ENCODE measurements around the gene C4B.
"Not testable (repeated sequence)": the region's sequence is repeated elsewhere in the genome, so short reads cannot be mapped to it uniquely, and the experiment has no call there.

C4B gene

DNA sequence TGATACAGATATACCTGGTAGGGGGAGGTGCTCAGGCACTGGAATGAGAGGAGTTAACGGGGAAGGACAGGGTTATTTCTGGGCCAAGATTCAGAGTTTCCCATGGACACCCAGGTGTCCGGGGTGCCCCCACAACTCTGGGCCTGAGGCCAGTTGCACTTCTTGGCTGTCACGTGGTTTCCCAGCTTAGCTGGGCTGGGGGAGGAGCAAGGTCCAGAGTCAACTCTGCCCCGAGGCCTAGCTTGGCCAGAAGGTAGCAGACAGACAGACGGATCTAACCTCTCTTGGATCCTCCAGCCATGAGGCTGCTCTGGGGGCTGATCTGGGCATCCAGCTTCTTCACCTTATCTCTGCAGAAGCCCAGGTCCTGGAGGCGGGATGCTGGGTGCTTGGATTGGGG is at the start of gene C4B:
Gene C4B (plus strand): TSS at position 249 of the 400 bp plus-strand sequence. CDS start 51 bp downstream, at position 300.
- DNase-seq (ENCODE audit: low spot score): not testable (repeated sequence)

DNA sequence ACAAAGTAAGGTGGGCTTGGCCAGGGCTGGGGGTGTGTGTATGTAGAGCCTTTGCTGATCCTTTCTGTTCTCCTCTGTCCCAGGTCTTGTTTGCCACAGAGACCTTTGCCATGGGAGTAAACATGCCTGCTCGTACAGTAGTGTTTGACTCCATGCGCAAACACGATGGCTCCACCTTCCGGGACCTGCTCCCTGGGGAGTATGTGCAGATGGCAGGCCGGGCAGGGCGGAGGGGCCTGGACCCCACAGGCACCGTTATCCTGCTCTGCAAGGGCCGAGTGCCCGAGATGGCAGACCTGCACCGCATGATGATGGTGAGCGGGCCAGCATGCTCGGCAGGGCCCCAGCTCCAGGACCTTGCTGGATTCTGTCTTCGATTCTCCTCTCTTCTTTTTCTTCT is 48.9 kb upstream of the C4B start:
- DNase-seq (ENCODE audit: low spot score): no peak

DNA sequence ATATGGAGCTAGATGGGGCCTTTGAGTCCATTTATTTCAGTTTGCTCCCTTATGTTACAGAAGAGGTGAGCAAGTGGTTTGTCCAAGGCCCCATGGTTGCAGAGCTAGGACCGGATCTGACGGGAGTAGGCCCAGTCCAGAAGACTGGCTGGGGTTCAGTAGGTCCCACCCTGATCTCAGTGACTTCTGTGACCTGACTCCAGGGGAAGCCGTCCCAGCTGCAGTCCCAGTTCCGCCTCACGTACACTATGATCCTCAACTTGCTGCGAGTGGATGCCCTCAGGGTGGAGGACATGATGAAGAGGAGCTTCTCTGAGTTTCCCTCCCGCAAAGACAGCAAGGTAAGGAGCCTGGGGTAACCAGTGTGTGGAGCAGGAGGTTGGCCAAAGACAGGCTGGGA is 48.1 kb upstream of the C4B start:
- DNase-seq (ENCODE audit: low spot score): no peak

DNA sequence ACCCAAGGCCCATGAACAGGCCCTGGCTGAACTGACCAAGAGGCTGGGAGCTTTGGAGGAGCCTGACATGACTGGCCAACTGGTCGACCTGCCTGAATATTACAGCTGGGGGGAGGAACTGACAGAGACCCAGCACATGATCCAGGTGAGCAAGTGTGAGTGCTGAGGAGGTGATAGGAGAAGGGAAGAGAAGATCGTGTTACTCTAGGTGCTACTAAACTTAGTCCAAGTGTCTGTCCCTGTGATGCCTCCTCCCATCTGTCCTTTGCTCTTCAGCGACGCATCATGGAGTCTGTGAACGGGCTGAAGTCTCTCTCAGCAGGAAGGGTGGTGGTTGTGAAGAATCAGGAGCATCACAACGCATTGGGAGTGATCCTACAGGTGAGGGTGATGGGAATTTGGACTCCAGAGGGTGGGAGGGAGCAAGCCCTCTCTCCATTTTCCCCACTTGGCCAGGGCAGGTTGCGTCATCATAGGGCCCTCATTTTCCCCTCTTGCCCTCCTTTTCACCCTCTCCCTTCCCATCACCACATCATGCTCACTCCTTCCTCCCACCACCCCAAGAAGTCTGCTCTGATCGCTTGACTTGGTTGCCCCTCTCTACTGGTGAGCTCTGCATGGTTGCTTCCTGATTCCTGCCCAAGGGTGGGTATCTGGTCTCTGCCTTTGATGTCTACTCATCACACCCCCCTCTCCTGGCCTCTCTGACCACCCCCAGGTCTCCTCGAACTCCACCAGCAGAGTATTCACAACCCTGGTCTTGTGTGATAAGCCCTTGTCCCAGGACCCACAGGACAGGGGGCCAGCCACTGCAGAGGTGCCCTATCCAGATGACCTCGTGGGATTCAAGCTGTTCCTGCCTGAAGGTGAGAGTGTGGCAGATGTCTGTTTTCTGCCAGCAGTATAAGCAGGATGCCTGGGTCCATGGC is 47.3 kb upstream of the C4B start:
- DNase-seq (ENCODE audit: low spot score): no peak

DNA sequence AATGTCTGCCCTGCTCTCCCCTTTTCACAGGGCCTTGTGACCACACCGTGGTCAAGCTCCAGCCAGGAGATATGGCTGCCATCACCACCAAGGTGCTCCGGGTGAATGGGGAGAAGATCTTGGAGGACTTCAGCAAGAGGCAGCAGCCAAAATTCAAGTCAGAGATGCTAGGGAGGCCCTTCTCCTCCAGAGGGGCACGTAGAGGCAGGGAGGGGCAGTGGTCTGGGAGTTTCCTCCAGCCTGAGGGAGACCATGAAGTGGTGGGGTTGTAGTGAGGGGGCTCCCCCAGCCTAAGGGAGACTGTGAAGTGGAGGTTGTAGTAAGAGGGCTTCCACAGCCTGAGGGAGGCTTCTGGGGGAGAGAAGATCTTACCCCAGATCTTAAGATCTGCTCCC is 46.7 kb upstream of the C4B start:
- no peak for DNase-seq (ENCODE audit: low spot score)

DNA sequence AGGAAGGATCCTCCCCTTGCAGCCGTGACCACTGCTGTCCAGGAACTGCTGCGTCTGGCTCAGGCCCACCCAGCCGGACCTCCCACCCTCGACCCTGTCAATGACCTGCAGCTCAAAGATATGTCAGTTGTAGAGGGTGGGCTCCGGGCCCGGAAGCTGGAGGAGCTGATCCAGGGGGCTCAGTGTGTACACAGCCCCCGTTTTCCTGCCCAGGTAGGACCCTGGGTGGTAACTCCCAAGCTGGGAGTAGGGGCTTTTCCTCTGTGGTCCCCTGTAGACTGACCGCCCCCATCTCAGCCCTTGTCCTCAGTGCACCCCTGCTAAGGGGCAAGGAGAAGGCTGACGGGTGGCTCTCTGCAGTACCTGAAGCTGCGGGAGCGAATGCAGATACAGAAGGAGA is 46.3 kb upstream of the C4B start:
- DNase-seq (ENCODE audit: low spot score): no peak

DNA sequence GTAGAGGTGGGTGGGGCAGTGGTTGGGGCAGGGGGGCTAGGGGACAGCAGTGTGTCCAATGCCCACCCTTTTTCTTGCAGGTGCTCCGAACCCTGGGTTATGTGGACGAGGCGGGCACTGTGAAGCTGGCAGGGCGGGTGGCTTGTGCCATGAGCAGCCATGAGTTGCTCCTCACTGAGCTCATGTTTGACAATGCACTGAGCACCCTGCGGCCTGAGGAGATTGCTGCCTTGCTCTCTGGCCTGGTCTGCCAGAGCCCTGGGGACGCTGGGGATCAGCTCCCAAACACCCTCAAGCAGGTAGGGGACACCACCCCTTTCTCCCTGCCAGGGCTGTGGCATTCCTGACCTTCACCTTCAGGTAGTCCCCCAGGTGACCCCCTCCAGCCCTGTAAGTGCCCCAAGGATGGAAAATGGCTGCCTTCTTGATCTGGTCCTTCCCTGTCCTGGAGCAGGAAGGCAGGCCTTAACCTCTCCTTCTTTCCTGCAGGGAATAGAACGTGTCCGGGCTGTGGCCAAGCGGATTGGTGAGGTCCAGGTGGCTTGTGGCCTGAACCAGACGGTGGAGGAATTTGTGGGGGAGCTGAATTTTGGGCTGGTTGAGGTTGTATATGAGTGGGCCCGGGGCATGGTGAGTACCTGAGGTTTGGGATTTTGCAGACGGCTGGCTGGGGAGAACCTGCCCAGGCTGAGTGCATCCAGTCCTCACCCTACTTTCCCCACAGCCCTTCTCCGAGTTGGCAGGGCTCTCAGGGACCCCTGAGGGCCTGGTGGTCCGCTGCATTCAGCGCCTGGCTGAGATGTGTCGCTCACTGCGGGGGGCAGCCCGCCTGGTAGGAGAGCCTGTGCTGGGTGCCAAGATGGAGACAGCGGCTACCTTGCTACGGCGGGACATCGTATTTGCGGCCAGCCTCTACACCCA is 45.5 kb upstream of the C4B start:
- no peak for DNase-seq (ENCODE audit: low spot score)

DNA sequence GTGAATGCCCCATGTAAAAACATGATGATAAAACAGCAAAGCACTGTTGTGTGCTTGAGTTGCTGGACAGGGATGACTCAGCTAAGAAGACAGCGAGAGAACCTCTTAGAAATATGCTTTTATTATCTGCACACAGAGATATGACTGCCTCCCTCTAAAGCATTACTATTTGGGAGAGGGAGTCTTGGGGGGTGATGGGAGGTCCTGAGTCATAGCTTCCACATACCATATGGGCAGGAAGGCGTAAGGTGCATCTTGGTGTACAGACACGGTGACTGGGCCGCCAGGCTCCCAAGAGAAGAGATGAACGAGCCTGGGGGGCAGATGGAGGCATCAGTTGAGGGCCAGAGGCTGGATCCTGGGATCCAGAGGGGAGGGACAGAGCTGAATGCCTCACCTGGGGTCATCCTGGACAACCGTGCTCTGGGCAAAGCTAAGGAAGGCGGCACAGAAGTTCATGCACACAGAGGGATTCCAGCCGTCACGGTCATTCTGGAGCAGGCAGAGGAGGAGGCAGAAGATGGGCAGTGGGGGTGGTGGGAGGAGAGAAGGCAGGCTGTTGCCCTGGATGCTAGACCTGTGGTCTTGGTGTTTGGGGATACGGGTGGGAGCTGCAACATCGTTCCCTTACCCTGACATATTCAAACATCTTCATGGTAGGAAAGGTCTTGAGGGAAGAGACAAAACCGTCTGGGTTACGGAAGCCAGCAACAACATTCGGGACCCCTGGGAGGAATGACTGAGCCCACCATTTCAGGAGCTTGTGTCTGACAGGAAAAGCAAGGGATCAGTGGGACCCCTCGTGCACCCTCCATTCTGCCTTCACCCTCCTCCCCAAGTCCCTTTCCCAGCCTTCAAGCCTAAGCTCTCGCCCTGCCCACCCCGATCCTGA is 44.6 kb upstream of the C4B start:
- DNase-seq (ENCODE audit: low spot score): no peak

DNA sequence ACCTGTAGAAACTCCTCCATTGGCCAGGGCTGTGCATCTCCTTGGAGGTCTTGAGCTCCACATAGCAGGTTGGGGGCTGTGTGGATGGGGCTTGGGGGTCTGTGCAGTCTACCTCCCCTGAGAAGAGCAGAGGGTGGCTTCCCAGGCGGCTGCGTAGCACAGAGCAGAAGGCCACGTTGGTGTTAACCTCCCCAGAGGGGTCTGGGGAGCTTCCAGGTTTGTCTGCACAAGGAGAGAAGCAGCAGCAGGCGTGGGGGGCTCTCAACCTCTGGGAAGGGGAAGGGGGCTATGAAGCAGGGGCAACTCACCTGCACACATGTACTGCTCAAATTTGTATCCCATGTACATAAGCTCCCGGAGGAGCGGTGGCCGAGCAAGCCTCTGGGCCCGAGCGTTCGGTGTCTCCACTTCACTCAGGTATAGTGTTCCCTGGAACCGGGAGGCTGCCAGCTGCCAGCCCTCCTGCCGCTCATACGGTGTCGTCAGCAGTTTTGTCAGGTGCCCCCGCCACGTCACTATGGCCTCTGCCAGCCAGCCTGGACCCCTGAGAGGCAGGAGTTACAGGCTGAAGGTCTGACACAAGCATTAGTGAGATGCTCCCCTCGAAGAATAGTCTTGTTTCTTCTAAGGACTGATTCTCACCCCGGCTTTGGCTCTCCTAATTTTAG is 43.9 kb upstream of the C4B start:
- DNase-seq (ENCODE audit: low spot score): no peak

DNA sequence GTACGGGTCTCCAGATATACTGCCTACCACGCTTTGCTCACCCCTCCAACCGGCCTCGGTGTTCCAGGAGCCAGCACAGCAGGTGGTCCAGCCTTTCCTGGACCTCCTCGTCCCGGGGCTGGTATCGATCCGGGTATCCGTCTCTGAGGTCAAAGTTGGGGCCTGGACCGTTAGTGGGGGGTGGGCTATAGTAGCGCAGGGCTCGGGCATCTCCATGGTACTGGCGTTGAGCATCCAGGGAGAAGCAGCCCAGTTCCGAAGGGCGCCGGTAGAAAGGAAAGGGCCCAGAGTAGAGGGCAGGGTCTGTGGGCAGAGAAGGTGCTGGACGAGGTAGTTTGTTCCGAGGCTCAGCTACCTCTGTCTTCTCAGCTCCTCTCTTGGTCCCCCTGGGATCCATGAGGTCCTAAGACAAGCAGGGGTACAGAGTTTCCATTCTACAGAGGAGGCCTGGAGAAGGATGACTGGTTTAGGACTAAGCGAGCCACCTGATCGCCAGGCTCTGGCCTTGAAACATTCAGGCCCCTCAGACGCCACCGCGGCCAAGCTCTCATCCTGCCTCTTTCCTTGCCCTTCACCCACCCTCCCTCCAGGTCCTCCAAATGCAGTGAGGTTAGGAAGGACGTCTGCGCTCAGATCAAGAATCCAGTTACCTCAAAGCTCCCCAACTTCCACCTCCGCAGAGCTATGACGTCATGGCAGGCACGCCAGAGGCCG is 43.2 kb upstream of the C4B start:
- no peak for DNase-seq (ENCODE audit: low spot score)

DNA sequence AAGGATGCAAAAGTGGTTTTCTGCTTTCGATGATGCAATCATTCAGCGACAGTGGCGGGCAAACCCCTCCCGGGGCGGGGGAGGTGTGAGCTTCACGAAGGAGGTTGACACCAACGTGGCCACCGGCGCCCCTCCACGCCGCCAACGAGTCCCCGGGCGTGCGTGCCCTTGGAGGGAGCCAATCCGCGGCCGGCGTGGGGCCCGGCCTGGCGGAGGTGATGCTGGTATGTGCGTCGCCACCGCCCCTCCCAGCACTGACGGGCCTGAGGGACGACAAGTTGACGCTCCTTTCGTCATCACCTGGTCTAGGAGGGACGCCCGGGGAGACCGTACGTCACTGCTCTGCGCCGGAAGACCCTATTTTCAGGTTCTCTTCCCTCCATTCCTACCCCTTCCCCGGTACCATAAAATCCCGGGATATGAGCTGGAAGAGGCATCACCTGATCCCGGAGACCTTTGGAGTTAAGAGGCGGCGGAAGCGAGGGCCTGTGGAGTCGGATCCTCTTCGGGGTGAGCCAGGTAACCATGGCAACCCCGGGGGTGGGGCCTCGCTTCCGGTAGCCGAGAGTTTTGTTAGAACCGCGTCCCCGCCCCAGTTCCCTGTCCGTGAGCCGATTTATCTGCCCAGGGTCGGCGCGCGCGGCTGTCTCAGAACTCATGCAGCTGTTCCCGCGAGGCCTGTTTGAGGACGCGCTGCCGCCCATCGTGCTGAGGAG is 42.4 kb upstream of the C4B start, which contains the start of gene DXO:
Gene DXO (minus strand): TSS at position 146 of the 716 bp plus-strand sequence. CDS start 463 bp downstream, outside the sequence.
- peak; percentile 97 for DNase-seq (ENCODE audit: low spot score)

DNA sequence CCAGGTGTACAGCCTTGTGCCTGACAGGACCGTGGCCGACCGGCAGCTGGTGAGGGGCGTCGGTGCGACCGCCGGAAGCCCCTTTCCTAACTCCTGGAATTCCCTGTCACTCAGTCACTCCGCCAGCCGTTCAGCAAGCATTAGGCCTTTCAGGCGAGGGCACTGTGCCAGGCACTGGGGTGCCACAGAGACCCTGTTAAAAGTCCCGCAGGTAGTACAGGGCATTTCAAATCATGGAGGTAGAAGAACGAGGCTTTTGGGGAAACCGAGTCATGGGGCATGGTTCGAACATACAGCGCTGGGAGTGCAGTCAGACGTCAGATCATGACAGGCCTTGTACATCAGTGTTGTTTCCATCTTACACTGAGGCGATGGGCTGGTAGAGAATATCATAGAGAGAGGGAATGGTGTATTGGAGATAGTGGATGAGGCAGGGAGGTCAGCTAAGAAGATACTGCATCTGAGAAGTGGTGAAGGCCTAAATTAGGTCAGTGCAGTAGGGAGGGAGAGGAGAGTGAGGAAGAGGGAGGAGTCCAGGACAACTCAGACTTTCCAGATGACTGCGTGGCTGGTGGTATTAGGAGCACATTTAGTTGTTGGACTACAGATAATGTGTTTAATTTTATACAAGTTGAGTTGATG is 41.8 kb upstream of the C4B start:
- no peak for DNase-seq (ENCODE audit: low spot score)

DNA sequence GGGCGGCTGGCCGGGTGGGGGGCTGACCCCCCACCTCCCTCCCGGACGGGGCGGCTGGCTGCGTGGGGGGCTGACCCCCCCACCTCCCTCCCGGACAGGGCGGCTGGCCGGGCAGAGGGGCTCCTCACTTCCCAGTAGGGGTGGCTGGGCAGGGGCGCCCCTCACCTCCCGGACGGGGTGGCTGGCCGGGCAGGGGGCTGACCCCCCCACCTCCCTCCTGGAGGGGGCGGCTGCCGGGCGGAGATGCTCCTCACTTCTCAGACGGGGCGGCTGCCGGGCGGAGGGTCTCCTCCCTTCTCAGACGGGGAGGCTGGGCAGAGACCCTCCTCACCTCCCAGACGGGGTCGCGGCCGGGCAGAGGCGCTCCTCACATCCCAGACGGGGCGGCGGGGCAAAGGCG is 38.5 kb upstream of the C4B start:
- DNase-seq (ENCODE audit: low spot score): not testable (repeated sequence)

DNA sequence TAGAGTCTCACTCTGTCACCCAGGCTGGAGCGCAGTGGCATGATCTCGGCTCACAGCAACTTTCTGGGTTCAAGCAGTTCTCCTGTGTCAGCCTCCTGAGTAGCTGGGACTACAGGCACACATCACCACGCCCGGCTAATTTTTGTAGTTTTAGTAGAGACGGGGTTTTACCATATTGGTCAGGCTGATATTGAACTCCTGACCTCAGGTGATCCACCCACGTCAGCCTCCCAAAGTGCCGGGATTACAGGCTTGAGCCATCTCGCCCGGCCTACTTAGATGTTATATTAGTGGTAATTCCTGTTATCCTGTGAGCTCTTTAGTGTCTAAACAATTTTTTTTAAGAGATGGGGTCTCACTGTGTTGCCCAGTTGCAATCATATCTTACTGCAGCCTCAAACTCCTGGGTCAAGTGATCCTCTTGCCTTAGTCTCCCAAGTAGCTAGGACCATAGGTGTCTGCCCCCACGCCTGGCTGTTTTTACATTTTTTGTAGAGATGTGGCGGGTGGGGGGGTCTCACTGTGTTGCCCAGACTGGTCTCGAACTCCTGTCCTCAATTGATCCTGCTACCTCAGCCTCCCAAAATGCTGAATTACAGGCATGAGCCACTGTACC is 36.7 kb upstream of the C4B start:
- no peak for DNase-seq (ENCODE audit: low spot score)

DNA sequence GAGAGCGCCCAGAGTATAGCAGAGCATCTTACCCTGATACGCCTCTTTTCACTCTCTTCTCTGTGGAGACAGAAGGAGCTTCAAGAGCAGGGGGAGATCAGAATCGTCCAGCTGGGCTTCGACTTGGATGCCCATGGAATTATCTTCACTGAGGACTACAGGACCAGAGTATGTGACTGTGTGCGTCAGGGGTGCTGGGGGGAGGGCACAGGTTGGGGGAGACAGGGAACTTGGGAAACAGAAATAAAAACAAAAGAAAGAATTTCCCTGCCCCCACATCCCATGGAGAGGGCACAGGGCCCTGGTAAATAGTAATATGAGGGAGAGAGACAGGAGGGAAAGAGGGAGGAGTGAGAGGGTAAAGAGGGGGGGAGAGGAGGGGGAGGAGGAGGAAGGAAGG is 35.8 kb upstream of the C4B start:
- no peak for DNase-seq (ENCODE audit: low spot score)

DNA sequence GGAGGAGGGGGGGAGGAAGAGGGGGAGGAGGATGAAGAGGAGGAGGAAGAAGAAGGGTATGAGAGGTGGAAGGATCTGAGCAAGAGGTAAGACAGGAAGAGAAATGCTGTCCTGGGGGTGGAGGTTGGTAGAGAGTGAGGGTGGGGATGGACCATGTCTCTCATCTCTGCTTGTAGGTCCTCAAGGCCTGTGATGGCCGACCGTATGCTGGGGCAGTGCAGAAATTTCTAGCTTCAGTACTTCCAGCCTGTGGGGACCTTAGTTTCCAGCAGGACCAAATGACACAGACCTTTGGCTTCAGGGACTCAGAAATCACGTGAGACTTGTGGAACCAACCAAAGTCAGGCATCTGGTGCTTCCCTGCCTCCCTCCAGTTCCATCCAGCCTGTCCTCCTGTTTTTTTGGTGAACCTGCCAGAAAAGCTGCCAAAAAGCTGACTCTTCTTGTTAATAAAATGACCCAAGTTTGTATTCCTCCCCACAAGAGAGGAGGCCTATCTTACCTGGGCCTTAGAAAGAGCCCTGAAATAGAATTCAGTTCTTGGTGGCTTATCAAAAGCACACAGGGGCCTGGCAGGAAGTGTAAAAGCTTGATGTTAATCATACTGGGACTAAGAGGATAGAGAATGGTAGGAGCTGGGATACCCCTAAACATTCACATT is 35.2 kb upstream of the C4B start:
- DNase-seq (ENCODE audit: low spot score): no peak

DNA sequence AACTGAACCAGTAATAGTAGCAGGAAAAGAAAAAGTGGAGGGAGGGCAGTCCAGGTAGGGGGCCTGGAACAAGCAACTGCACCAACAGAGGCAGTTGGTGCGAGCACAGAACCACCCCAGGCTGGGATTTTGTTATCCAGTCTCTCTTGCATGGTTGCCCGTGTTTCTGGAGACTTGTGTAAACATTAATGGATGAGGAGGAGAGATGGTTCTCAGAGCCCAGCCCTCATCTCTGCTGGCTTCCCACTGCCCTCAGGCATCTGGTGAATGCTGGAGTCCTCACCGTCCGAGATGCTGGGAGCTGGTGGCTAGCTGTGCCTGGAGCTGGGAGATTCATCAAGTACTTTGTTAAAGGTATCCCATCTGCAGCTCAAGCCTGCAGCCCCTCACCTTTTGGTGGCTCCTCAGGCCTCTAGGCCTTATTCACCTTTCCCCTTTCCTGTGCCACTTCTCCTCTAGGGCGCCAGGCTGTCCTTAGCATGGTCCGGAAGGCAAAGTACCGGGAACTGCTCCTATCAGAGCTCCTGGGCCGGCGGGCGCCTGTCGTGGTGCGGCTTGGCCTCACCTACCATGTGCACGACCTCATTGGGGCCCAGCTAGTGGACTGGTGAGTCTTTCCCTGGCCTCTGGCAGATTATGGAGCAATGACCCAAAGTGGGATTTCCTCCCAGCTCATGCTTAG is 34.3 kb upstream of the C4B start:
- DNase-seq (ENCODE audit: low spot score): not testable (repeated sequence)

DNA sequence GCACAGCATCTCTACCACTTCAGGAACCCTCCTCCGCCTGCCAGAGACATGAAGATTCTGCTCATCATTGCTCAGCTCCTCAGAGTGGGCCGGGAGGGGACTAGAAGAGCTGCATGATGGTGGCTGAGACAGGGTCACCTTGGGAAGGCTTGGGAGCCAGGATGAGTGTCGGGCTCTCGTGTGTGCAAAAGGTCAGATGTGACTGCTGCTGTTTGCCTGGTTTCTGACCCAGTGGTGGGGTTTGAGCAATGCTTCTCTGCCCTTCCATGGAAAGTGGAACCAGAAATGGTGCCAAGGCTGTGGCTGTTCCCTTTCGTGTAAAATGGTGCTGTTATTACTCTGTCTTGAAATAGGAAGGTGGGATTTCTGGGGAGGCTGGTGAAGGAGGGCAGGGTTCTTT is 33.6 kb upstream of the C4B start:
- DNase-seq (ENCODE audit: low spot score): not testable (repeated sequence)
